Glomerular visceral epithelial cell (primary cell): ENCODE data around the gene KRT6C.
"Not testable (repeated sequence)": the region's sequence is repeated elsewhere in the genome, so short reads cannot be mapped to it uniquely, and the experiment has no call there.

Source experiments
- DNase-seq: peaks from one replicate; pipeline ENCODE4 v3.0.0-alpha.2; 2016; ENCODE audit errors: extremely low spot score

The KRT6C gene

GRCh38 chr12:52499806-52500560, 26.4 kb upstream of the KRT6C start:
- DNase-seq, result no peak

GRCh38 chr12:52498946-52499345, 25.3 kb upstream of the KRT6C start:
- no peak for DNase-seq

- DNase-seq, result no peak
Observed at GRCh38 chr12:52497975-52498374, 24.4 kb upstream of the KRT6C start.

- peak; percentile 56 for DNase-seq
Observed at GRCh38 chr12:52496590-52497071, 23.0 kb upstream of the KRT6C start.

- DNase-seq, result no peak
Observed at GRCh38 chr12:52496054-52496453, 22.4 kb upstream of the KRT6C start.

GRCh38 chr12:52495389-52495788, 21.8 kb upstream of the KRT6C start:
- peak; percentile 38 for DNase-seq

GRCh38 chr12:52494518-52494917, 20.9 kb upstream of the KRT6C start:
- DNase-seq, result no peak

GRCh38 chr12:52494100-52494499, 20.5 kb upstream of the KRT6C start:
- DNase-seq, result no peak

- no peak for DNase-seq
Observed at GRCh38 chr12:52493172-52493571, 19.6 kb upstream of the KRT6C start, which contains the start of gene KRT6A. TSS of gene KRT6A (minus strand) at chr12:52493257. CDS start at chr12:52493188, 69 bp downstream.

- DNase-seq, result not testable (repeated sequence)
Observed at GRCh38 chr12:52492405-52492804, 18.8 kb upstream of the KRT6C start.

GRCh38 chr12:52491495-52491894, 17.9 kb upstream of the KRT6C start:
- not testable (repeated sequence) for DNase-seq

- DNase-seq, result no peak
Observed at GRCh38 chr12:52488736-52489135, 15.1 kb upstream of the KRT6C start.

- DNase-seq, result not testable (repeated sequence)
Observed at GRCh38 chr12:52487744-52488443, 14.3 kb upstream of the KRT6C start.

- DNase-seq, result no peak
Observed at GRCh38 chr12:52487211-52487610, 13.6 kb upstream of the KRT6C start.

GRCh38 chr12:52486166-52487105, 12.8 kb upstream of the KRT6C start:
- DNase-seq, result no peak

GRCh38 chr12:52480073-52480472, 6.5 kb upstream of the KRT6C start:
- DNase-seq, result no peak

- DNase-seq, result no peak
Observed at GRCh38 chr12:52477651-52478050, 4.0 kb upstream of the KRT6C start.

- DNase-seq, result no peak
Observed at GRCh38 chr12:52474212-52474611, 607 bp upstream of the KRT6C start.

- no peak for DNase-seq
Observed at GRCh38 chr12:52469853-52470252, 3.8 kb downstream of the KRT6C start.

GRCh38 chr12:52464897-52465296, 8.7 kb downstream of the KRT6C start:
- no peak for DNase-seq

GRCh38 chr12:52461693-52462092, 11.9 kb downstream of the KRT6C start:
- no peak for DNase-seq

- DNase-seq, result no peak
Observed at GRCh38 chr12:52458861-52459260, 14.7 kb downstream of the KRT6C start.
